HG02588 (cell line): ENCODE data around the gene METRNL.
"Not testable (repeated sequence)": the region's sequence is repeated elsewhere in the genome, so short reads cannot be mapped to it uniquely, and the experiment has no call there.

ENCODE experiments used
- ATAC-seq: cut with Tn5 transposase; IDR thresholded peaks from one replicate; pipeline ENCODE4 v1.9.1; 2021; ENCODE audit warnings: mild to moderate bottlenecking, moderate library complexity; ENCODE audit not compliant: unreplicated experiment

The METRNL gene

GRCh38 chr17:83118071-83118841, 38.8 kb downstream of the METRNL start:
- ATAC-seq, result no peak

DNA sequence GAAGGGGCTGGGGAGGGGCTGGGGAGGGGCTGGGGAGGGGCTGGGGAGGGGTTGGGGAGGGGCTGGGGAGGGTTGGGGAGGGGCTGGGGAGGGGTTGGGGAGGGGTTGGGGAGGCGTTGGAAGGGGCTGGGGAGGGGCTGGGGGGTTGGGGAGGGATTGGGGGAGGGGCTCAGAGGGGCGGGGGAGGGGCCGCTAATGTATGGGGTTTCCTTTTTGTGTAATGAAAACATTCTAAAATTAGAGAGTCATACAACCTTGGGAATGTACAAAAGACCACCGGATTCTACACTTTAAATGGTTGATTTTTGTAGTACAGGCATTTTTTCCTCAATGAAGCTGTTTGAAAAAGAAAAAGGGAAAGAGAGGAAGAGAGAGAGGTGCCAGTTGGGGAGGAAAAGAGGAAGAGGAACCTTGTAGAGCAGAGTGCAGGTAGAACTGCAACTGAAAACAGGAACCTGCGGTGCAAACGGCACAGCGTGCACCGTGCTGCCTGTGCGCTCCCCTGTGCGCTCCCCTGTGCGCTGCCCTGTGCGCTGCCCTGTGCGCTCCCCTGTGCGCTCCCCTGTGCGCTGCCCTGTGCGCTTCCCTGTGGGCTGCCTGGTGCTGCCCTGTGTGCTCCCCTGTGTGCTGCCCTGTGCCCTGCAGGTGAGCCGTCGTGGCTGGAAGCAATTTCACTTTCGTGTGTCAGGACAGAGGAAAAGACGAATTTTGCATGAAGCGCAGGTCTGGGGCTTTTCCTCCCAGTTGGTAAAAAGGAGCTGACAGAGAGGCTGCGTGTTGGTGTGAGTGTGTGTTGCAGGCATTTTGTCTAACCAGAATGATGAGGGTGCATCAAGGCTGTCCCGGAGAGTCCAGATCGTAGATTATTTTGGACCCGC, 40.8 kb downstream of the METRNL start:
- ATAC-seq, result no peak

- ATAC-seq, result not testable (repeated sequence)
Observed at GRCh38 chr17:83121473-83121872, 42.1 kb downstream of the METRNL start.

- ATAC-seq, result no peak
Observed at GRCh38 chr17:83121921-83122820, 42.8 kb downstream of the METRNL start.

- ATAC-seq, result no peak
Observed at GRCh38 chr17:83122834-83123233, 43.4 kb downstream of the METRNL start.

DNA sequence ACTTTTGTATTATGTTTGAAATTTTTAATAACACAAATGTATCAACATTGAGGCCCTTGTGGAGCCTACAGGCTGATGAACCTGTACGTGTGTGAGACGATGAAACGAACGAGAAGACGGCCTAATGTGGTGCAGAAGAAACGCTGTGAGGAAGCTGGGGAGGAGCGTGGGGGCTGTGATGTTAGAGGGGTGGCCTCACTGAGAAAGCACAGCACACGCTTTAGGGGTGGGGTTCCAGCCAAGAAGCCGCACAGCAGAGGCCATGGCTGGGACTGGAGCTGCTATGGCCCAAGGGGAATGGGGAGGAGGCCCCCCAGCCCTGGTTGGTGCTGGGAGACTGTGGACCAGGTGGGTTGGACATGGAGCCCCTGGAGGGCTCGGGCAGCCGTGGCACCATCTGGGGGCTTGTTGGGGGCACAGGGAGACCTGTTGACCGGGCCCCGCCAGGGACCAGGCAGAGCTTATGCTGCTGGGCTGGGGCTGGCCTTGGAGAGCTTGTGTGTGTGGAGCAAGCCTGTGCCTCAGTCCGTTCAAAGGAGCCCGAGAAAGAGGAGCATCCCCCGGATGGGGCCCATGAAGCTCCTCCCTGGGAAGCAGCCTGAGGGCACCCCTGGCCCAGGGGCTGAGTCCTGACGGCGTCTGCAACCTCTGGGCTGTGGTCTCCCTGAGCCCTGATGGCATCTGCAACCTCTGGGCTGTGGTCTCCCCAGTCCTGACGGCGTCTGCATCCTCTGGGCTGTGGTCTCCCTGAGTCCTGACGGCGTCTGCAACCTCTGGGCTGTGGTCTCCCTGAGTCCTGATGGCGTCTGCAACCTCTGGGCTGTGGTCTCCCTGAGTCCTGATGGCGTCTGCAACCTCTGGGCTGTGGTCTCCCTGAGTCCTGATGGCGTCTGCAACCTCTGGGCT, 44.7 kb downstream of the METRNL start:
- no peak for ATAC-seq

DNA sequence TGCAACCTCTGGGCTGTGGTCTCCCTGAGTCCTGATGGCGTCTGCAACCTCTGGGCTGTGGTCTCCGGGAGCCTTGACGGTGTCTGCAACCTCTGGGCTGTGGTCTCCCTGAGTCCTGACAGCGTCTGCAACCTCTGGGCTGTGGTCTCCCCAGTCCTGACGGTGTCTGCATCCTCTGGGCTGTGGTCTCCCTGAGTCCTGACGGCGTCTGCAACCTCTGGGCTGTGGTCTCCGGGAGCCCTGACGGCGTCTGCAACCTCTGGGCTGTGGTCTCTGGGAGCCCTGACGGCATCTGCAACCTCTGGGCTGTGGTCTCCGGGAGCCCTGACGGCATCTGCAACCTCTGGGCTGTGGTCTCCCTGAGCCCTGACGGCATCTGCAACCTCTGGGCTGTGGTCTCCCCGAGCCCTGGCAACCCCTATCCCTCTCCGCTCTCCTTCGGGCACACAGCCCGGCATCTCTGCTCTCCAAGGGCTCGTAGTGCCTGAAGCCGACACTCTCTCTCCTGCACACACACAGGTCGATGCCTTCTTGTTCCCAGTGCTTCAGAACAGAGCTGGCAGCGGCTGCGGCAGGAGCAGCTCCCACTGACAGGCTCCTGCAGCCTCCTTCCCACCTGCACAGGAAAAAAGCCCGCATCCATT, 45.6 kb downstream of the METRNL start:
- no peak for ATAC-seq

GRCh38 chr17:83125515-83126274, 46.3 kb downstream of the METRNL start:
- ATAC-seq, result no peak

DNA sequence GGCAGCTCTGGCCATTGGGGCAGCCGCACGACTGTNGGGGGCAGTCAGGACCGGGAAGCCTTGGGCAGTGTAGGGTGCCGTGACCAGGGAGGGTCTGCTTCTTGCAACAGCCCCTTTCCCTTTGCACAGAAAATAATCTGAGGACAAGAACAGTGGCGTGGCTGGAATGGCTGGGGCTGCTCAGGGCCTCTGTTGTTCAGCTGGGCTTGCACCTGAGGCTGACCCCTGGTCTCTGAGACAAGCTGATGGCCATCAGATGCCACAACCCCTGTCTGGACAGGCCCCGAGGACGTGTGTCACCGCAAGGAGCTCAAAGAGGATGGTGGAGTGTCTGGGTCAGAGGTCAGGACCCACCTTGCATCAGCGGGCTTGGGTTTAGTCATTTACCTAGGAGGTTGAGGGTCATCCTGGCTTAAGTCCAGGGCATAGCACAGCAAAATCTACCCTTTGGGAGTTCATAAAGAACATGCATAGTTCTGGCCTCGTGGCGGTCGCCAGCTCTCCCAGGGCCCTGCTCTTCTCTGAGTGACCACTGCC, 46.9 kb downstream of the METRNL start:
- ATAC-seq, result no peak

DNA sequence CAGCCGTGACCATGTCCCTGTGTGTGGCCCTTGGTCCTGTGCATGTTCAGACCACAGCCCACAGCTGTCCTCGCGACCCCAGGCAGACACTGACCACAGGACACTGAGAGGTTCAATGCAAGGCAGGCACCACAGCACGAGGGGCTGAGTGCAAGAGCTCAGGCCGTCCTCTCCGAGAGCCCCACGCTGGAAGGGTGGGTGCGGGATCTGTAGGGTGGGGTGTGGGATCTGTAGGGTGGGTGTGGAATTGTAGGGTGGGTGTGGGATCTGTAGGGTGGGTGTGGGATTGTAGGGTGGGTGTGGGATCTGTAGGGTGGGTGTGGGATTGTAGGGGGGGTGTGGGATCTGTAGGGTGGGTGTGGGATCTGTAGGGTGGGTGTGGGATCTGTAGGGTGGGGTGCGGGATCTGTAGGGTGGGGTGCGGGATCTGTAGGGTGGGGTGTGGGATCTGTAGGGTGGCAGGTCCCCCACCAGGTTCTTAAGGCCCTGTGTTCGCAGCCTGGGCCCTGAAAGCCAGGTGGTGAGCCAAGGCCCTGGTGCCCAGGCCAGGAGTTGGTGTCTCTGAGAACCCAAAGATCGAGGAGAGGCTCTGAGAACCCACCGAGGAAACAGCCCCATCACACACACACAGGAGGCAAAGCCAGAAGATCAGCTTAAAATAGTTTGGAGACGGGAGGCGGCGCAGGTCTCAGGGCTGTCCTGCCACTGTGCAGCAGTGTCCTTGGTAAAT, 48.2 kb downstream of the METRNL start:
- no peak for ATAC-seq

- ATAC-seq, result no peak
Observed at GRCh38 chr17:83128306-83129240, 49.2 kb downstream of the METRNL start.

GRCh38 chr17:83129676-83130075, 50.3 kb downstream of the METRNL start:
- no peak for ATAC-seq

GRCh38 chr17:83131401-83132011, 52.1 kb downstream of the METRNL start:
- ATAC-seq, result no peak

DNA sequence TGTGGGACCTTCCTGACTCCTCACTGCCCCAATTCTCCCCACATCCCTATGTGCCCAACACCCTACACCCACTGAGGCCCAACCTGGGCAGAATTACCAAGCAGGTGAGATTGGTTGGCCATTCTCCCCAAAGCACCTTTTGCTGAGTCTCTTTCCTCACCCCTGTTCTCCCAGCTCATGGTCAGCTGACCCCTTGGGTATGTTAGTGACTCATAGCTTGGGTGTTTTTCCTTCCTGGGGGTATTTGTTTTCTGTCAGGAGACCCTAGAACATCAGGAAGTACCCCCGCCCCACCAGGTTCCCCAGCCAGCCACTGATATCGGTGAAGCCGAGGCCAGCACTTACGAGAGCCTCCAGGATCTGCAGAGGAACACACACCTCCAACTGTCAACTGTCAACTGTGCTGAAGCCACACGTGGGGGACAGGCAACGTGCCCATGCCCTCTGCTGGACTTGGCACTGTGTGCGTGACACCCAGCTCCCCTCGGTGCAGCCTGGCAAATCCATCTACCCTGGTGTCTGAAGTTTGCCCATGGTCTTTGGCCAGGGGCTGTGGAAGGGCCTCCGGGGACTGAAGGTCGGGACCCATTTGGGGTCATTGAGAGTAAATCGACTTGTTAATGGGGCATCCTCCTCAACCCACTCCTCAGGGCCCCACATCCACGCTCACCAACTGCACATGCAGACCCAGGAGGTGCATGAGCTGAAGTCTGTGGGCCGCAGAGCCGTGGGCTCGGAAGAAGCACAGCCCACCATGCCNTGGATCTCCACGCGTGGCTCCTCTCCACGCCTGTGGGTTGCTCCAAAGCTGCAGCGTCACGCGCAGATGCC, 53.1 kb downstream of the METRNL start:
- no peak for ATAC-seq

GRCh38 chr17:83133302-83134121, 54.1 kb downstream of the METRNL start:
- ATAC-seq, result no peak
